ENCODE measurements around the gene PPA2.

DNA sequence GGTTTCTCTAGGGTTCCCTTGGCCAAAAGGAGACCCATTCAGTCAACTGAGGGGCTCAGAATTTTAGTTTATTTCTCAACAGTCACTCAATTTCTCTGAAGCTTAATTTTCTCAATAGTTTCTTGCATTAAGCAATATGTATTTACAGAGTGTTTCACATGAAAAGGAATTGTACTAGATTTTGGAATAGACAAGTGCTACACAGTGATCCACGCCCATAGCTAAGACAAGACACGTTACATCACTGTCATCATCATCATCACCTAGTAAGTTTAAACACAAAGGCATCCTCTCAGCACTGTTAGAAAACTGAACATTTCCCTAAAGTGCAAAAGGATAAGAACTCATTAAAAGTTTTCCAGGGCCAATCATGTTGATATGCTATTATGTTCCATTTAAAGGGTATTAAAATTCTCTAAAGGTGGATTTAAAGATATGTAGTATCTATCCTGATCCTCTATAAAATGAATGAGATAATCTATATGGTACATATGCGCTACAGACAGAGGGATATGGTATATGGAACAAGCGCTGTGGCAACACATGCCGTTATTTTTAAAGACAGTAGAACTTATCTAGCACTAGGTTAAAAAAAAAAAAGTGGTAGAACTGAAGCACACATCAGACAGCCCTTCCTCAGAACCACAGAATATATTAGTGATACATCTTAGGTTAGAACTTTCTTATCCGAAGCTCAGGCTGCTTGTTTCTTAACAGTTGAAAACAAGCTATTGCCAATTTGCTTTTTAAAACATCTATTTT, 12.1 kb downstream of the PPA2 start:
- TF ChIP-seq, protein P1, sequence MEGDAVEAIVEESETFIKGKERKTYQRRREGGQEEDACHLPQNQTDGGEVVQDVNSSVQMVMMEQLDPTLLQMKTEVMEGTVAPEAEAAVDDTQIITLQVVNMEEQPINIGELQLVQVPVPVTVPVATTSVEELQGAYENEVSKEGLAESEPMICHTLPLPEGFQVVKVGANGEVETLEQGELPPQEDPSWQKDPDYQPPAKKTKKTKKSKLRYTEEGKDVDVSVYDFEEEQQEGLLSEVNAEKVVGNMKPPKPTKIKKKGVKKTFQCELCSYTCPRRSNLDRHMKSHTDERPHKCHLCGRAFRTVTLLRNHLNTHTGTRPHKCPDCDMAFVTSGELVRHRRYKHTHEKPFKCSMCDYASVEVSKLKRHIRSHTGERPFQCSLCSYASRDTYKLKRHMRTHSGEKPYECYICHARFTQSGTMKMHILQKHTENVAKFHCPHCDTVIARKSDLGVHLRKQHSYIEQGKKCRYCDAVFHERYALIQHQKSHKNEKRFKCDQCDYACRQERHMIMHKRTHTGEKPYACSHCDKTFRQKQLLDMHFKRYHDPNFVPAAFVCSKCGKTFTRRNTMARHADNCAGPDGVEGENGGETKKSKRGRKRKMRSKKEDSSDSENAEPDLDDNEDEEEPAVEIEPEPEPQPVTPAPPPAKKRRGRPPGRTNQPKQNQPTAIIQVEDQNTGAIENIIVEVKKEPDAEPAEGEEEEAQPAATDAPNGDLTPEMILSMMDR (IDR thresholded peaks at IDR 0.05), result no peak
- TF ChIP-seq POLR2A (IDR thresholded peaks at IDR 0.05), result no peak

Data from adrenal gland (tissue), 5 donors.